ENCODE measurements around the gene LILRA5. TPM values are rescaled to one million over a fixed set of nuclear protein-coding genes. Genes with fewer than 3 reads are reported as not detected.
"Not testable (repeated sequence)": the region's sequence is repeated elsewhere in the genome, so short reads cannot be mapped to it uniquely, and the experiment has no call there.

Gene LILRA5
- total RNA-seq, 1 donor from 2014 or later, result 2.9 TPM

- Histone ChIP-seq H3K4me3 (no peak within 1 kb of the TSS), H3K27me3 (no peaks in the 10 kb centered on the region), H3K9me3 (no peaks in the 10 kb centered on the region), H3K27ac (no peak within 1 kb of the TSS), H3K36me3 (no peaks in the 10 kb centered on the region), H3K4me1 (no peaks in the 10 kb centered on the region)
- TF ChIP-seq POLR2AphosphoS5 (IDR thresholded peaks at IDR 0.05; ENCODE audit: insufficient read depth in 1 of 2, low read depth in 1 of 2), result no peak
- TF ChIP-seq, protein P1, sequence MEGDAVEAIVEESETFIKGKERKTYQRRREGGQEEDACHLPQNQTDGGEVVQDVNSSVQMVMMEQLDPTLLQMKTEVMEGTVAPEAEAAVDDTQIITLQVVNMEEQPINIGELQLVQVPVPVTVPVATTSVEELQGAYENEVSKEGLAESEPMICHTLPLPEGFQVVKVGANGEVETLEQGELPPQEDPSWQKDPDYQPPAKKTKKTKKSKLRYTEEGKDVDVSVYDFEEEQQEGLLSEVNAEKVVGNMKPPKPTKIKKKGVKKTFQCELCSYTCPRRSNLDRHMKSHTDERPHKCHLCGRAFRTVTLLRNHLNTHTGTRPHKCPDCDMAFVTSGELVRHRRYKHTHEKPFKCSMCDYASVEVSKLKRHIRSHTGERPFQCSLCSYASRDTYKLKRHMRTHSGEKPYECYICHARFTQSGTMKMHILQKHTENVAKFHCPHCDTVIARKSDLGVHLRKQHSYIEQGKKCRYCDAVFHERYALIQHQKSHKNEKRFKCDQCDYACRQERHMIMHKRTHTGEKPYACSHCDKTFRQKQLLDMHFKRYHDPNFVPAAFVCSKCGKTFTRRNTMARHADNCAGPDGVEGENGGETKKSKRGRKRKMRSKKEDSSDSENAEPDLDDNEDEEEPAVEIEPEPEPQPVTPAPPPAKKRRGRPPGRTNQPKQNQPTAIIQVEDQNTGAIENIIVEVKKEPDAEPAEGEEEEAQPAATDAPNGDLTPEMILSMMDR (IDR thresholded peaks at IDR 0.05), result no peak
- no peak for TF ChIP-seq POLR2A (IDR thresholded peaks at IDR 0.05)
- intact Hi-C loops (cut with DNase I), result no loop called here
- no peak for DNase-seq (ENCODE audit: extremely low spot score in 2 of 2)
Observed at GRCh38 chr19:54281007-54281728, 31.8 kb downstream of the LILRA5 start, which contains the start of gene LILRB2. LILRB2 (minus strand) TSS chr19:54281110; CDS start chr19:54280496, 614 bp downstream.

DNA sequence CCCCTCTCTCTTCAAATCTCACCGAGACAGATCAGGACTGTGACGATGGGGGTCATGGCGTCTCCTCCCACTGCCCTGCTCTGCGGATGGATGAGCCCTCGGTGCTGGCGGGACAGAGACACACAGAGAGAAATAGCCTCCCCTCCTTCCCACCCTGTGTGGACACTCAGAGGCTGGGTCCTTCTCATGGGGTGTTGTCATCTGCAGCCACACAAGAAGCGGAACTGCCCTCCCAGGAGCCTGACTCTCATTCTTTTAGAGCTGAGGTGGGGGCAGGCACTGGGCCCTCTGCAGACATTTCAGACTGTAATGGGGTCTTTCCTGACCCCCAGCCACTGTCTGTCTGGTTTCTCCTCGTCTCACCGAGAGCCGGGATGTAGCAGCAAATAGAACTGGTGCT lies 32.5 kb downstream of the LILRA5 start:
- H3K4me1 ChIP-seq; DNase-seq (ENCODE audit: extremely low spot score in 2 of 2); H3K4me3 ChIP-seq; intact Hi-C loops (cut with DNase I); H3K27ac ChIP-seq; H3K9me3 ChIP-seq; H3K27me3 ChIP-seq; H3K36me3 ChIP-seq: not testable (repeated sequence)

DNA sequence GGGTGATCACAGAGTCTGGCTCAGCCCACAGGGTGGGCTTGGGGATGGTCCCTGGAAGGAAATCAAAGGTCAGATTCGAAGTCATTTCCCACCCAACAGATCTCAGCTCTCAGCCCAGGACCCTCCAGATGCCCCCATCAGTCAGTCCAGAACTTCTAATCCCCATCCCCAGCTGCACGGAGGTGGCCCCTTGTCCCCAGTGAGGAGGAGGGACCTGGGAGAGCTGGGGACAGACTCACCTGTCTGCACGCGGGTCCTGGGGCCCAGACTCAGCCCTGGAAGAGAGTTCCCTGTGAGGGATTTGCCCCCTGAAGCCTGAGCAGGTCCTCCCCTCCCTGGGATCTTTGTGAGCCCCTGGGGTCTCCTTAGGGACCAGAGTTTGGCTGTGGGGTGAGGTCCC lies 32.9 kb downstream of the LILRA5 start:
- H3K36me3 ChIP-seq; H3K4me3 ChIP-seq; intact Hi-C loops (cut with DNase I); H3K27ac ChIP-seq; H3K9me3 ChIP-seq; H3K27me3 ChIP-seq; DNase-seq (ENCODE audit: extremely low spot score in 2 of 2); H3K4me1 ChIP-seq: not testable (repeated sequence)

DNA sequence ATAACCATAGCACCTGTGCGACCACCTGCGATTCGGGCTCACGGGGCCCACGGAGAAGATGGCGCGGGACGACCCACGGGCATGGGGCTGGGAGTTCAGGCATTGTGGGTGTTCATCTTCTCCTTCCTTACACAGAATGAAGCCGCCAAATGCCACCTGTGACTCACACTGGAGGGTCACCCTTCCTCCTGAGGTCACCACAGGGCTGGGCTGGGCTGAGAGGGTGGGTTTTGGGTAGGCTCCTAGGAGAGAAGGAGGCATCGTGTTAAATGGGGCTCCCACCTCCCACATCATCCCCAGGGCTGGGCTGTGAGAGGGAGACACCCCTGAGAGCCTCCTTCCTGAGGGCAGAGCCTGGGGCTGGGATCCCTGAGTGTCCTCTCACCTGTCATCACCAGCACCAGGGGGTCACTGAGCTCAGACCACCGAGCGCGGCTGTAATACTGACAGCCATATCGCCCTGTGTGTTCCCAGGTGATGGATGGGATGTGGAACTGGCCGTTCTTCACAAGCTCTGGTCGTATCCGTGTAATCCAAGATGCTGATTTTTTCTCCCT lies 33.5 kb downstream of the LILRA5 start:
- TF ChIP-seq, protein P1 (IDR thresholded peaks at IDR 0.05), result no peak
- TF ChIP-seq POLR2A (IDR thresholded peaks at IDR 0.05) (no peak), POLR2AphosphoS5 (IDR thresholded peaks at IDR 0.05; ENCODE audit: insufficient read depth in 1 of 2, low read depth in 1 of 2) (no peak)
- H3K27ac ChIP-seq, result no peak overlapping the region
- no peaks in the 10 kb centered on the region for H3K27me3 ChIP-seq
- no peak for DNase-seq (ENCODE audit: extremely low spot score in 2 of 2)
- H3K4me3 ChIP-seq, result no peak overlapping the region
- H3K36me3 ChIP-seq, result no peaks in the 10 kb centered on the region
- intact Hi-C loops (cut with DNase I), result no loop called here
- H3K4me1 ChIP-seq, result no peaks in the 10 kb centered on the region
- H3K9me3 ChIP-seq, result no peaks in the 10 kb centered on the region

- H3K27ac ChIP-seq; H3K36me3 ChIP-seq; H3K4me3 ChIP-seq; DNase-seq (ENCODE audit: extremely low spot score in 2 of 2); H3K9me3 ChIP-seq; H3K4me1 ChIP-seq; H3K27me3 ChIP-seq; intact Hi-C loops (cut with DNase I): not testable (repeated sequence)
Observed at GRCh38 chr19:54278571-54279195, 34.3 kb downstream of the LILRA5 start.

- H3K4me3 ChIP-seq; intact Hi-C loops (cut with DNase I); H3K4me1 ChIP-seq; DNase-seq (ENCODE audit: extremely low spot score in 2 of 2); H3K27ac ChIP-seq; H3K9me3 ChIP-seq; H3K27me3 ChIP-seq; H3K36me3 ChIP-seq: not testable (repeated sequence)
Observed at GRCh38 chr19:54278056-54278455, 34.9 kb downstream of the LILRA5 start.

DNA sequence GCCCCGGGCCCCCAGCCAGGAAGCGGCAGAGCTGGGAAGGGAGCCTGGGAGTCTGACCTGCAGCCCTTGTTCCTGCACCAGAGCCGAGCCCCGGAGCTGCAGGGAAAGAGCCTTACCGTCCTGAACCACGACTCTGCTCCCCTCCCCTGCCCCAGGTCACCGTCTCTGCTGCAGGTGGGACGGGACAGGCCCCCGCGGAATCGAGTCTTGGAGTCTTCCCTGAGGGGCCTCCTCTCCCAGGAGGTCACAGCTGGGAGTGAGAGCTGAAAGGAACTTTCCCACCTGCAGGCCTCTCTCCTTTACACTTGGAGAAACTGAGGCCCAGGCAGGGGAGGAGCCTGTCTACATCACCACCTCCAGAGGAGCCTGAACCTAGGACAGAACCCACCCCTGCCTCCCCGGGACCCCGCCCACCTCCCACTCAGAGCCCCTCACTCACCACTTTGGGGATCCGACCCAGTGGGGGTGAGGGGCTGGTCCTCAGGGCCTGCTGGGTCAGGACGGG lies 35.8 kb downstream of the LILRA5 start:
- DNase-seq (ENCODE audit: extremely low spot score in 2 of 2); H3K36me3 ChIP-seq; H3K4me3 ChIP-seq; H3K4me1 ChIP-seq; intact Hi-C loops (cut with DNase I); H3K27ac ChIP-seq; H3K27me3 ChIP-seq; H3K9me3 ChIP-seq: not testable (repeated sequence)

Measured in vagina (tissue), 2 donors.